A673 (cell line): Measurements from ENCODE around the gene TBC1D20. TPM values are rescaled to one million over a fixed set of nuclear protein-coding genes. Genes with fewer than 3 reads are reported as not detected.

Experiments
- BruUV-seq: library from RNA; stranded (reverse); fragments of 400-500 nt; replicated peaks from 2 replicates; lab custom pipeline; 2021; lab: Mats Ljungman, UMichigan
- CTCF ChIA-PET: fragments of 300-600 bp; sonication (Branson Sonifier 250); formaldehyde crosslinking; loops from one replicate; lab custom pipeline; 2022; ENCODE audit warnings: antibody characterized with exemption; lab: Charles Lee
- POLR2A ChIA-PET: fragments of 300-600 bp; sonication (Branson Sonifier 250); formaldehyde crosslinking; loops from one replicate; lab custom pipeline; 2022; ENCODE audit warnings: antibody characterized with exemption; ENCODE audit not compliant: low non-redundant PET; lab: Charles Lee
- DNase-seq: peaks from one replicate; pipeline ENCODE4 v3.0.0-alpha.2; 2015; ENCODE audit warnings: low spot score
- H3K27ac ChIP-seq: fragments of 200-600 bp; sonication (generic); 2 replicates; pipeline ENCODE4 v1.5.1; 2016; ENCODE audit warnings: mixed run types, low read depth, mild to moderate bottlenecking, mixed read lengths, antibody characterized with exemption, low read length; ENCODE audit not compliant: poor library complexity, severe bottlenecking
- H3K27me3 ChIP-seq: fragments of 200-600 bp; sonication (generic); replicated peaks from 2 replicates; pipeline ENCODE4 v1.6.1; 2017; ENCODE audit warnings: mixed run types, low read depth, mild to moderate bottlenecking, mixed read lengths, antibody characterized with exemption, low read length; ENCODE audit not compliant: insufficient read depth, poor library complexity
- H3K36me3 ChIP-seq: fragments of 200-600 bp; sonication (generic); 2 replicates; pipeline ENCODE4 v1.6.1; 2016; ENCODE audit warnings: mixed run types, mild to moderate bottlenecking, mixed read lengths, antibody characterized with exemption, low read length; ENCODE audit not compliant: insufficient read depth, poor library complexity, severe bottlenecking
- H3K4me1 ChIP-seq: fragments of 200-600 bp; sonication (generic); 2 replicates; pipeline ENCODE4 v1.6.1; 2017; ENCODE audit warnings: mixed run types, mild to moderate bottlenecking, mixed read lengths, antibody characterized with exemption, low read length; ENCODE audit not compliant: insufficient read depth, poor library complexity, severe bottlenecking
- H3K4me3 ChIP-seq: fragments of 200-600 bp; sonication (generic); 2 replicates; pipeline ENCODE4 v1.5.1; 2016; ENCODE audit warnings: low read depth, mixed run types, mild to moderate bottlenecking, mixed read lengths, low read length; ENCODE audit not compliant: poor library complexity, severe bottlenecking
- H3K9me3 ChIP-seq: fragments of 200-600 bp; sonication (generic); 2 replicates; pipeline ENCODE4 v1.6.1; 2016; ENCODE audit warnings: mixed run types, low read depth, mild to moderate bottlenecking, mixed read lengths, antibody characterized with exemption, low read length; ENCODE audit not compliant: poor library complexity, severe bottlenecking
- EZH2 ChIP-seq: fragments of 200-600 bp; sonication (generic); IDR thresholded peaks from 2 replicates; pipeline ENCODE4 v1.6.1; 2017; ENCODE audit warnings: borderline replicate concordance, low read depth, mild to moderate bottlenecking, mixed read lengths, antibody characterized with exemption, low read length; ENCODE audit not compliant: poor library complexity, severe bottlenecking
- intact Hi-C: fragments of 100-400 bp; cut with micrococcal nuclease; formaldehyde crosslinking; loops from one replicate; pipeline ENCODE4 v1.10.0; 2022; ENCODE audit not compliant: unreplicated experiment
- total RNA-seq: library from RNA; stranded (reverse); gene quantifications from 2 replicates; pipeline ENCODE4 v1.2.3, GENCODE V29; 2021
- TF ChIP-seq, protein P1 (sequence below): fragments of 300-800, 200-600 bp; sonication (generic); conservative IDR thresholded peaks from 2 replicates; pipeline ENCODE4 v1.5.1; 2017; ENCODE audit warnings: low read depth, mild to moderate bottlenecking, antibody characterized with exemption, low read length, moderate library complexity, mixed read lengths

TBC1D20 gene
- total RNA-seq, 1 experiment from 2014 or later, result 34.3 TPM

- TF ChIP-seq, protein P1, sequence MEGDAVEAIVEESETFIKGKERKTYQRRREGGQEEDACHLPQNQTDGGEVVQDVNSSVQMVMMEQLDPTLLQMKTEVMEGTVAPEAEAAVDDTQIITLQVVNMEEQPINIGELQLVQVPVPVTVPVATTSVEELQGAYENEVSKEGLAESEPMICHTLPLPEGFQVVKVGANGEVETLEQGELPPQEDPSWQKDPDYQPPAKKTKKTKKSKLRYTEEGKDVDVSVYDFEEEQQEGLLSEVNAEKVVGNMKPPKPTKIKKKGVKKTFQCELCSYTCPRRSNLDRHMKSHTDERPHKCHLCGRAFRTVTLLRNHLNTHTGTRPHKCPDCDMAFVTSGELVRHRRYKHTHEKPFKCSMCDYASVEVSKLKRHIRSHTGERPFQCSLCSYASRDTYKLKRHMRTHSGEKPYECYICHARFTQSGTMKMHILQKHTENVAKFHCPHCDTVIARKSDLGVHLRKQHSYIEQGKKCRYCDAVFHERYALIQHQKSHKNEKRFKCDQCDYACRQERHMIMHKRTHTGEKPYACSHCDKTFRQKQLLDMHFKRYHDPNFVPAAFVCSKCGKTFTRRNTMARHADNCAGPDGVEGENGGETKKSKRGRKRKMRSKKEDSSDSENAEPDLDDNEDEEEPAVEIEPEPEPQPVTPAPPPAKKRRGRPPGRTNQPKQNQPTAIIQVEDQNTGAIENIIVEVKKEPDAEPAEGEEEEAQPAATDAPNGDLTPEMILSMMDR, result peak; percentile 76
- no peak for TF ChIP-seq EZH2
- Histone ChIP-seq H3K4me1 (no peaks in the 10 kb centered on the region), H3K27me3 (no peaks in the 10 kb centered on the region), H3K36me3 (peaks cover 19% of the 10 kb centered on the region), H3K27ac (no peak overlapping the region), H3K4me3 (no peak overlapping the region), H3K9me3 (no peaks in the 10 kb centered on the region)
- POLR2A ChIA-PET, result interaction anchor here (0.6 kb wide), 1 partner anchor 45 kb away, joined by 4 read pairs; no protein-coding TSS in a partner anchor
- intact Hi-C loops, result loop anchor here (1.0 kb wide), 1 partner anchor 77 kb away; no protein-coding TSS in a partner anchor
- CTCF ChIA-PET, result interaction anchor here (0.6 to 1.0 kb wide), 3 partner anchors 69 to 214 kb away, joined by 3 to 13 read pairs (median 5); no protein-coding TSS in a partner anchor
- peak; percentile 71 for DNase-seq
- BruUV-seq, result no TSS peak
Measured at GRCh38 chr20:431012-431904, 31.1 kb downstream of the TBC1D20 start.

GRCh38 chr20:430091-430999 lies 32.0 kb downstream of the TBC1D20 start:
- H3K9me3 ChIP-seq, result no peaks in the 10 kb centered on the region

More at GRCh38 chr20:430091-430999, 32.0 kb downstream of the TBC1D20 start:
- TF ChIP-seq EZH2, result no peak
- TF ChIP-seq, protein P1, result no peak
- ChIA-PET CTCF (no interaction called here), POLR2A (no interaction called here)
- no TSS peak for BruUV-seq
- no peaks in the 10 kb centered on the region for H3K27me3 ChIP-seq
- intact Hi-C loops, result no loop called here
- H3K4me3 ChIP-seq, result no peak overlapping the region
- H3K27ac ChIP-seq, result peak overlapping the region; percentile 5
- no peaks in the 10 kb centered on the region for H3K4me1 ChIP-seq
- DNase-seq, result no peak
- peaks cover 12% of the 10 kb centered on the region for H3K36me3 ChIP-seq
